Effector CD4-positive, alpha-beta T cell (primary cell): ENCODE results near the gene LMNTD2.
"Not testable (repeated sequence)": the region's sequence is repeated elsewhere in the genome, so short reads cannot be mapped to it uniquely, and the experiment has no call there.

ENCODE experiments used
- DNase-seq: peaks from one replicate; pipeline ENCODE4 v3.0.0-alpha.2; 2020

LMNTD2 gene

GRCh38 chr11:586376-587316 lies 26.1 kb upstream of the LMNTD2 start:
- no peak for DNase-seq

GRCh38 chr11:584287-584686 lies 23.7 kb upstream of the LMNTD2 start:
- no peak for DNase-seq

- DNase-seq = no peak
Measured at GRCh38 chr11:581752-582151, 21.2 kb upstream of the LMNTD2 start.

- no peak for DNase-seq
Measured at GRCh38 chr11:581342-581741, 20.8 kb upstream of the LMNTD2 start.

GRCh38 chr11:579830-580601 lies 19.5 kb upstream of the LMNTD2 start:
- no peak for DNase-seq

GRCh38 chr11:578276-579035 lies 17.9 kb upstream of the LMNTD2 start:
- no peak for DNase-seq

GRCh38 chr11:577611-577894 lies 17.0 kb upstream of the LMNTD2 start:
- DNase-seq = no peak

GRCh38 chr11:576811-577610 lies 16.5 kb upstream of the LMNTD2 start:
- no peak for DNase-seq

- peak; percentile 92 for DNase-seq
Measured at GRCh38 chr11:575996-576768, 15.6 kb upstream of the LMNTD2 start, which contains the start of gene PHRF1. Gene PHRF1, plus strand, starts transcription at chr11:576470. Its CDS starts 5,043 bp downstream, at chr11:581513.

GRCh38 chr11:575313-575995 lies 14.9 kb upstream of the LMNTD2 start:
- DNase-seq = no peak

- DNase-seq = no peak
Measured at GRCh38 chr11:574632-575312, 14.2 kb upstream of the LMNTD2 start.

GRCh38 chr11:574031-574570 lies 13.6 kb upstream of the LMNTD2 start:
- not testable (repeated sequence) for DNase-seq

- no peak for DNase-seq
Measured at GRCh38 chr11:573146-573759, 12.7 kb upstream of the LMNTD2 start.

GRCh38 chr11:571802-572185 lies 11.3 kb upstream of the LMNTD2 start:
- DNase-seq = no peak

- DNase-seq = no peak
Measured at GRCh38 chr11:569158-569885, 8.8 kb upstream of the LMNTD2 start.

GRCh38 chr11:568306-569157 lies 8.0 kb upstream of the LMNTD2 start:
- peak; percentile 87 for DNase-seq

- no peak for DNase-seq
Measured at GRCh38 chr11:567629-568292, 7.2 kb upstream of the LMNTD2 start.
